Neural cell (in vitro differentiated cells): ENCODE results near the gene ECI2. TPM values are rescaled to one million over a fixed set of nuclear protein-coding genes. Genes with fewer than 3 reads are reported as not detected.

Experiments used
- H2AFZ ChIP-seq: fragments of 200-600, 300-800 bp; sonication (generic), shearing (Covaris generic); 2 replicates; pipeline ENCODE4 v1.6.0; 2014; ENCODE audit warnings: low read depth, mild to moderate bottlenecking, antibody characterized with exemption, low read length, moderate library complexity
- H3F3A ChIP-seq: fragments of 200-600 bp; shearing (Covaris generic); 2 replicates; pipeline ENCODE4 v1.6.1; 2016; ENCODE audit warnings: mild to moderate bottlenecking, moderate library complexity, mixed read lengths, antibody characterized with exemption, low read length; ENCODE audit not compliant: insufficient read depth, poor library complexity, severe bottlenecking
- H3K27ac ChIP-seq: fragments of 200-600, 300-800 bp; sonication (generic), shearing (Covaris generic); 2 replicates; pipeline ENCODE4 v1.5.1; 2014; ENCODE audit warnings: mild to moderate bottlenecking, low read length, moderate library complexity
- H3K27me3 ChIP-seq: fragments of 300-800, 200-600 bp; sonication (generic), shearing (Covaris generic); 2 replicates; pipeline ENCODE4 v1.6.0; 2014; ENCODE audit warnings: mild to moderate bottlenecking, low read depth, low read length, moderate library complexity; ENCODE audit not compliant: insufficient read depth
- H3K36me3 ChIP-seq: fragments of 300-800, 200-600 bp; sonication (generic), shearing (Covaris generic); 2 replicates; pipeline ENCODE4 v1.5.1; 2014; ENCODE audit warnings: mild to moderate bottlenecking, antibody characterized with exemption, low read length, moderate library complexity; ENCODE audit not compliant: insufficient read depth
- H3K4me2 ChIP-seq: fragments of 300-800, 200-600 bp; sonication (generic), shearing (Covaris generic); 2 replicates; pipeline ENCODE4 v1.6.0; 2014; ENCODE audit warnings: mild to moderate bottlenecking, low read length
- H3K4me3 ChIP-seq: fragments of 300-800, 200-600 bp; sonication (generic), shearing (Covaris generic); 2 replicates; pipeline ENCODE4 v1.5.1; 2014; ENCODE audit warnings: mild to moderate bottlenecking, low read length, moderate library complexity
- H3K79me2 ChIP-seq: fragments of 200-600 bp; shearing (Covaris generic); replicated peaks from 2 replicates; pipeline ENCODE4 v1.6.0; 2014; ENCODE audit warnings: mild to moderate bottlenecking, low read length, moderate library complexity; ENCODE audit not compliant: insufficient read depth
- H3K9ac ChIP-seq: fragments of 300-800, 200-600 bp; sonication (generic), shearing (Covaris generic); 2 replicates; pipeline ENCODE4 v1.6.1; 2016; ENCODE audit warnings: mild to moderate bottlenecking, low read length, mixed read lengths
- H3K9me2 ChIP-seq: fragments of 200-600 bp; shearing (Covaris generic); 2 replicates; pipeline ENCODE4 v1.6.1; 2016; ENCODE audit warnings: mild to moderate bottlenecking, low read length, mixed read lengths; ENCODE audit not compliant: insufficient read depth
- H3K9me3 ChIP-seq: fragments of 200-600, 300-800 bp; sonication (generic), shearing (Covaris generic); 2 replicates; pipeline ENCODE4 v1.6.1; 2016; ENCODE audit warnings: mild to moderate bottlenecking, mixed run types, low read length, moderate library complexity, mixed read lengths
- H4K20me1 ChIP-seq: fragments of 200-600 bp; shearing (Covaris generic); 2 replicates; pipeline ENCODE4 v1.6.1; 2016; ENCODE audit warnings: mild to moderate bottlenecking, mixed run types; ENCODE audit not compliant: insufficient read depth
- EP300 ChIP-seq: fragments of 450-650 bp; conservative IDR thresholded peaks from 2 replicates; pipeline ENCODE4 v1.6.1; 2014; ENCODE audit warnings: antibody characterized with exemption, mild to moderate bottlenecking, moderate library complexity; ENCODE audit not compliant: poor library complexity, severe bottlenecking
- EZH2 ChIP-seq: fragments of 200-600, 300-800 bp; shearing (Covaris generic), sonication (generic); IDR thresholded peaks from 2 replicates; pipeline ENCODE4 v1.6.1; 2014; ENCODE audit warnings: antibody characterized with exemption, low read length, borderline replicate concordance, mild to moderate bottlenecking; ENCODE audit not compliant: insufficient read depth, poor library complexity, severe bottlenecking
- MXI1 ChIP-seq: fragments of 450-650 bp; conservative IDR thresholded peaks from 2 replicates; pipeline ENCODE4 v1.6.1; 2014; ENCODE audit warnings: antibody characterized with exemption, mild to moderate bottlenecking; ENCODE audit not compliant: poor library complexity, severe bottlenecking
- POLR2AphosphoS5 ChIP-seq: IDR thresholded peaks from 2 replicates; pipeline ENCODE4 v1.6.1; 2012
- RAD21 ChIP-seq: fragments of 450-650 bp; conservative IDR thresholded peaks from 2 replicates; pipeline ENCODE4 v1.6.1; 2014; ENCODE audit warnings: antibody characterized with exemption, mild to moderate bottlenecking, moderate library complexity
- SMC3 ChIP-seq: fragments of 450-650 bp; conservative IDR thresholded peaks from 2 replicates; pipeline ENCODE4 v1.6.1; 2014; ENCODE audit warnings: antibody characterized with exemption, mild to moderate bottlenecking, moderate library complexity; ENCODE audit not compliant: poor library complexity
- TAF1 ChIP-seq: IDR thresholded peaks from 2 replicates; pipeline ENCODE4 v1.6.1; 2012; ENCODE audit warnings: low read depth
- polyA plus RNA-seq: library from polyadenylated mRNA; depleted of rRNA; stranded (reverse); fragments of >200 nt; gene quantifications from 2 replicates; pipeline ENCODE4 v1.2.3, GENCODE V29; 2014
- TF ChIP-seq, protein P1 (sequence below): IDR thresholded peaks from 2 replicates; pipeline ENCODE4 v1.6.1; 2012; ENCODE audit warnings: borderline replicate concordance
- TF ChIP-seq, protein P2 (sequence below): fragments of 450-650 bp; IDR thresholded peaks from 2 replicates; pipeline ENCODE4 v1.5.1; 2014; ENCODE audit warnings: antibody characterized with exemption, mild to moderate bottlenecking, moderate library complexity; ENCODE audit not compliant: poor library complexity, severe bottlenecking

The ECI2 gene
- polyA plus RNA-seq, 1 donor from 2014 or later: 27.5 TPM

DNA sequence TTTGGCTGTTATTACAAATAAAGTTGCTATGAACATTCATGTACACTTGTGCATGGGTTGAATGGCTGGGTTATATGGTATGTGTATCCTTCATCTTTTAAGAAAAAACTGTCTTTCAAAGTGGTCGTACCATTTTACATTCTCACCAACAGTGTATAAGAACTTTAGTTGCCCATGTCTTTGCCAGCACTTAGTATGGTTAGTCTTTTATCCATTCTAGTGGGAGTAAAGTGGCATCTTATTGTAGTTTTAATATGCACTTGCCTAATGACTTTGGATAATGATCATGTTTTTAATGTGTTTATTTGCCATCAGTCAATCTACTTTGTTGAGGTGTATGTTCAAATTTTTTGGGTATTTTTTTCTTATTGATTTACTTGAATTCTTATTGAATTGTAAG lies 32.5 kb upstream of the ECI2 start:
- Histone ChIP-seq H3K4me3 (no peak overlapping the region), H4K20me1 (no peaks in the 10 kb centered on the region), H3F3A (no peaks in the 10 kb centered on the region), H3K27me3 (no peaks in the 10 kb centered on the region), H3K36me3 (no peaks in the 10 kb centered on the region), H3K4me2 (no peak overlapping the region), H3K79me2 (no peaks in the 10 kb centered on the region), H2AFZ (no peak overlapping the region), H3K9me3 (no peaks in the 10 kb centered on the region), H3K9ac (no peak overlapping the region), H3K9me2 (no peaks in the 10 kb centered on the region), H3K27ac (no peak overlapping the region)
- TF ChIP-seq TAF1 (no peak), EZH2 (no peak), SMC3 (no peak), EP300 (no peak), POLR2AphosphoS5 (no peak), RAD21 (no peak), MXI1 (no peak)
- TF ChIP-seq, protein P1, sequence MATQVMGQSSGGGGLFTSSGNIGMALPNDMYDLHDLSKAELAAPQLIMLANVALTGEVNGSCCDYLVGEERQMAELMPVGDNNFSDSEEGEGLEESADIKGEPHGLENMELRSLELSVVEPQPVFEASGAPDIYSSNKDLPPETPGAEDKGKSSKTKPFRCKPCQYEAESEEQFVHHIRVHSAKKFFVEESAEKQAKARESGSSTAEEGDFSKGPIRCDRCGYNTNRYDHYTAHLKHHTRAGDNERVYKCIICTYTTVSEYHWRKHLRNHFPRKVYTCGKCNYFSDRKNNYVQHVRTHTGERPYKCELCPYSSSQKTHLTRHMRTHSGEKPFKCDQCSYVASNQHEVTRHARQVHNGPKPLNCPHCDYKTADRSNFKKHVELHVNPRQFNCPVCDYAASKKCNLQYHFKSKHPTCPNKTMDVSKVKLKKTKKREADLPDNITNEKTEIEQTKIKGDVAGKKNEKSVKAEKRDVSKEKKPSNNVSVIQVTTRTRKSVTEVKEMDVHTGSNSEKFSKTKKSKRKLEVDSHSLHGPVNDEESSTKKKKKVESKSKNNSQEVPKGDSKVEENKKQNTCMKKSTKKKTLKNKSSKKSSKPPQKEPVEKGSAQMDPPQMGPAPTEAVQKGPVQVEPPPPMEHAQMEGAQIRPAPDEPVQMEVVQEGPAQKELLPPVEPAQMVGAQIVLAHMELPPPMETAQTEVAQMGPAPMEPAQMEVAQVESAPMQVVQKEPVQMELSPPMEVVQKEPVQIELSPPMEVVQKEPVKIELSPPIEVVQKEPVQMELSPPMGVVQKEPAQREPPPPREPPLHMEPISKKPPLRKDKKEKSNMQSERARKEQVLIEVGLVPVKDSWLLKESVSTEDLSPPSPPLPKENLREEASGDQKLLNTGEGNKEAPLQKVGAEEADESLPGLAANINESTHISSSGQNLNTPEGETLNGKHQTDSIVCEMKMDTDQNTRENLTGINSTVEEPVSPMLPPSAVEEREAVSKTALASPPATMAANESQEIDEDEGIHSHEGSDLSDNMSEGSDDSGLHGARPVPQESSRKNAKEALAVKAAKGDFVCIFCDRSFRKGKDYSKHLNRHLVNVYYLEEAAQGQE: no peak
- TF ChIP-seq, protein P2, sequence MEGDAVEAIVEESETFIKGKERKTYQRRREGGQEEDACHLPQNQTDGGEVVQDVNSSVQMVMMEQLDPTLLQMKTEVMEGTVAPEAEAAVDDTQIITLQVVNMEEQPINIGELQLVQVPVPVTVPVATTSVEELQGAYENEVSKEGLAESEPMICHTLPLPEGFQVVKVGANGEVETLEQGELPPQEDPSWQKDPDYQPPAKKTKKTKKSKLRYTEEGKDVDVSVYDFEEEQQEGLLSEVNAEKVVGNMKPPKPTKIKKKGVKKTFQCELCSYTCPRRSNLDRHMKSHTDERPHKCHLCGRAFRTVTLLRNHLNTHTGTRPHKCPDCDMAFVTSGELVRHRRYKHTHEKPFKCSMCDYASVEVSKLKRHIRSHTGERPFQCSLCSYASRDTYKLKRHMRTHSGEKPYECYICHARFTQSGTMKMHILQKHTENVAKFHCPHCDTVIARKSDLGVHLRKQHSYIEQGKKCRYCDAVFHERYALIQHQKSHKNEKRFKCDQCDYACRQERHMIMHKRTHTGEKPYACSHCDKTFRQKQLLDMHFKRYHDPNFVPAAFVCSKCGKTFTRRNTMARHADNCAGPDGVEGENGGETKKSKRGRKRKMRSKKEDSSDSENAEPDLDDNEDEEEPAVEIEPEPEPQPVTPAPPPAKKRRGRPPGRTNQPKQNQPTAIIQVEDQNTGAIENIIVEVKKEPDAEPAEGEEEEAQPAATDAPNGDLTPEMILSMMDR: no peak

DNA sequence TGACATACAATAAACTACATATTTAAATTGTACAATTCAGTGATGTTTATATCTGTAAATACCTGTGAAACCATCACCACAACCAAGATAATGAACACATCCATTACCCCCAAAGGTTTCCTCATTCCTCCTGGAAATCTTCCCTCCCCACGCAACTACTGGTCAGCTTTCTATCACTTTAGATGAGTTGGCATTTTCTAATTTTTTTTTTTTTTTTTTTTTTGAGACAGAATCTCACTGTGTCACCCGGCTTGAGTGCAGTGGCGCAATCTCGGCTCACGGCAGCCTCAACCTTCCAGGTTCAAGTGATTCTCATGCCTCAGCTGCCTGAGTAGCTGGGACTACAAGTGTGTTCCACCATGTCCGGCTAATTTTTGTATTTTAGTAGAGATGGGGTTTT lies 31.7 kb upstream of the ECI2 start:
- H3K27me3 ChIP-seq: no peaks in the 10 kb centered on the region

More for the DNA sequence above, 31.7 kb upstream of the ECI2 start:
- H3K4me3 ChIP-seq: no peak overlapping the region
- no peak for TF ChIP-seq POLR2AphosphoS5
- TF ChIP-seq MXI1: no peak
- TF ChIP-seq, protein P2: no peak
- TF ChIP-seq TAF1: no peak
- no peak for TF ChIP-seq RAD21
- no peak for TF ChIP-seq SMC3
- TF ChIP-seq EZH2: no peak
- no peaks in the 10 kb centered on the region for H3K79me2 ChIP-seq
- no peak overlapping the region for H3K27ac ChIP-seq
- H3K9me2 ChIP-seq: no peaks in the 10 kb centered on the region
- H3K9me3 ChIP-seq: no peaks in the 10 kb centered on the region
- H2AFZ ChIP-seq: no peak overlapping the region
- H3K36me3 ChIP-seq: no peaks in the 10 kb centered on the region
- no peak overlapping the region for H3K9ac ChIP-seq
- H4K20me1 ChIP-seq: no peaks in the 10 kb centered on the region
- no peaks in the 10 kb centered on the region for H3F3A ChIP-seq
- no peak overlapping the region for H3K4me2 ChIP-seq
